ENCODE data around the gene GON4L.

GON4L gene

GRCh38 chr1:155880950-155881349 lies 23.9 kb upstream of the GON4L start:
- no peak overlapping the region for H3K27ac ChIP-seq
- H3K4me3 ChIP-seq: no peak overlapping the region

- H3K27ac ChIP-seq: no peak overlapping the region
- H3K4me3 ChIP-seq: no peak overlapping the region
Measured at GRCh38 chr1:155880251-155880650, 23.2 kb upstream of the GON4L start.

GRCh38 chr1:155877945-155878344 lies 20.9 kb upstream of the GON4L start:
- H3K27ac ChIP-seq: no peak overlapping the region

GRCh38 chr1:155873860-155874259 lies 16.8 kb upstream of the GON4L start:
- no peak overlapping the region for H3K4me3 ChIP-seq
- H3K27ac ChIP-seq: no peak overlapping the region

More at GRCh38 chr1:155877945-155878344, 20.9 kb upstream of the GON4L start:
- H3K4me3 ChIP-seq: no peak overlapping the region

- no peak overlapping the region for H3K27ac ChIP-seq
- no peak overlapping the region for H3K4me3 ChIP-seq
Measured at GRCh38 chr1:155872527-155872926, 15.5 kb upstream of the GON4L start.

GRCh38 chr1:155871390-155871789 lies 14.4 kb upstream of the GON4L start:
- peak overlapping the region in 1 of 21 experiments; percentile 20 for H3K27ac ChIP-seq
- H3K4me3 ChIP-seq: no peak overlapping the region

- H3K27ac ChIP-seq: no peak overlapping the region
- no peak overlapping the region for H3K4me3 ChIP-seq
Measured at GRCh38 chr1:155867766-155868165, 10.8 kb upstream of the GON4L start.

GRCh38 chr1:155864393-155864792 lies 7.4 kb upstream of the GON4L start:
- H3K27ac ChIP-seq: no peak overlapping the region
- H3K4me3 ChIP-seq: no peak overlapping the region

- Histone ChIP-seq H3K4me3 (no peak overlapping the region), H3K27ac (no peak overlapping the region)
Measured at GRCh38 chr1:155861896-155862295, 4.9 kb upstream of the GON4L start.

GRCh38 chr1:155860970-155861510 lies 4.0 kb upstream of the GON4L start:
- Histone ChIP-seq H3K4me3 (peak overlapping the region in 1 of 7 experiments; percentile 28), H3K27ac (peak overlapping the region in 20 of 21 experiments; percentile 25 to 86 (median 71))

- Histone ChIP-seq H3K27ac (peak overlapping the region in 20 of 21 experiments; percentile 25 to 86 (median 71)), H3K4me3 (peak overlapping the region; percentile 3 to 40 (median 28))
Measured at GRCh38 chr1:155859881-155860871, 3.2 kb upstream of the GON4L start.

- peak within 1 kb of the TSS; percentile 26 to 41 (median 35) for H3K4me3 ChIP-seq
- H3K27ac ChIP-seq: peak within 1 kb of the TSS in 20 of 21 experiments; percentile 38 to 86 (median 74)
Measured at GRCh38 chr1:155859234-155859829, 2.3 kb upstream of the GON4L start, which contains the start of gene SYT11. SYT11 (plus strand) TSS chr1:155859567; CDS start chr1:155859762, 195 bp downstream.

- H3K27ac ChIP-seq: peak overlapping the region in 20 of 21 experiments; percentile 38 to 80 (median 66)
- H3K4me3 ChIP-seq: peak overlapping the region; percentile 26 to 41 (median 35)
Measured at GRCh38 chr1:155858800-155859233, 1.8 kb upstream of the GON4L start.

- Histone ChIP-seq H3K27ac (peak overlapping the region; percentile 56 to 96 (median 87)), H3K4me3 (peak overlapping the region; percentile 66 to 88 (median 79))
Measured at GRCh38 chr1:155856257-155856974, 598 bp downstream of the GON4L start.

- H3K4me3 ChIP-seq: no peak overlapping the region
Measured at GRCh38 chr1:155850345-155850744, 6.7 kb downstream of the GON4L start.

GRCh38 chr1:155847823-155848529 lies 9.0 kb downstream of the GON4L start:
- H3K27ac ChIP-seq: no peak overlapping the region

More at GRCh38 chr1:155850345-155850744, 6.7 kb downstream of the GON4L start:
- H3K27ac ChIP-seq: no peak overlapping the region

GRCh38 chr1:155844860-155845421 lies 12.1 kb downstream of the GON4L start:
- no peak overlapping the region for H3K27ac ChIP-seq
- H3K4me3 ChIP-seq: no peak overlapping the region

More at GRCh38 chr1:155847823-155848529, 9.0 kb downstream of the GON4L start:
- no peak overlapping the region for H3K4me3 ChIP-seq

- H3K4me3 ChIP-seq: no peak overlapping the region
- no peak overlapping the region for H3K27ac ChIP-seq
Measured at GRCh38 chr1:155840386-155840785, 16.6 kb downstream of the GON4L start.
